Caco-2 (cell line): ENCODE measurements around the gene CTDSP2. TPM values are rescaled to one million over a fixed set of nuclear protein-coding genes. Genes with fewer than 3 reads are reported as not detected.
A peak's percentile ranks its signal among the peaks of the same experiment; 100 is the strongest.

Source experiments
- BruUV-seq: library from RNA; stranded (reverse); fragments of 400-500 nt; replicated peaks from 2 replicates; lab custom pipeline; 2021; lab: Mats Ljungman, UMichigan
- CTCF ChIA-PET: fragments of 300-600 bp; sonication (Branson Sonifier 250); formaldehyde crosslinking; loops from one replicate; lab custom pipeline; 2022; ENCODE audit warnings: antibody characterized with exemption; lab: Charles Lee
- POLR2A ChIA-PET: fragments of 300-600 bp; sonication (Branson Sonifier 250); formaldehyde crosslinking; loops from one replicate; lab custom pipeline; 2022; ENCODE audit warnings: antibody characterized with exemption; lab: Charles Lee
- DNase-seq, 2 experiments: peaks; one replicate each; pipeline versions ENCODE4 v3.0.0 to v3.0.0-alpha.2; 2020 to 2022
- H3K27me3 ChIP-seq: replicated peaks from 2 replicates; pipeline ENCODE4 v1.6.0; 2011; ENCODE audit warnings: low read length; ENCODE audit not compliant: control insufficient read depth, insufficient read depth
- H3K36me3 ChIP-seq: 2 replicates; pipeline ENCODE4 v1.5.1; 2011; ENCODE audit warnings: low read length; ENCODE audit not compliant: control insufficient read depth, insufficient read depth
- H3K4me1 ChIP-seq: fragments of 250-450 bp; sonication (Bioruptor Pico); 2 replicates; pipeline ENCODE4 v1.5.1; 2020; ENCODE audit warnings: mild to moderate bottlenecking
- H3K4me3 ChIP-seq: 2 replicates; pipeline ENCODE4 v1.5.1; 2011; ENCODE audit warnings: low read depth, mild to moderate bottlenecking, control low read depth, low read length
- H3K9me3 ChIP-seq: fragments of 250-450 bp; sonication (Bioruptor Pico); 2 replicates; pipeline ENCODE4 v1.5.1; 2020; ENCODE audit warnings: mild to moderate bottlenecking, moderate library complexity
- H3K27ac Mint-ChIP-seq: one replicate; pipeline ENCODE4 v1.8.0; 2022; ENCODE audit warnings: mixed read lengths; ENCODE audit not compliant: unreplicated experiment
- H3K27me3 Mint-ChIP-seq: one replicate; pipeline ENCODE4 v1.8.0; 2022; ENCODE audit warnings: mixed read lengths; ENCODE audit not compliant: insufficient read depth, unreplicated experiment
- H3K36me3 Mint-ChIP-seq: one replicate; pipeline ENCODE4 v1.8.0; 2022; ENCODE audit warnings: mild to moderate bottlenecking, mixed read lengths; ENCODE audit not compliant: insufficient read depth, unreplicated experiment
- H3K4me1 Mint-ChIP-seq: one replicate; pipeline ENCODE4 v1.8.0; 2022; ENCODE audit warnings: low read depth, mixed read lengths; ENCODE audit not compliant: unreplicated experiment
- H3K4me3 Mint-ChIP-seq: one replicate; pipeline ENCODE4 v1.8.0; 2022; ENCODE audit warnings: mild to moderate bottlenecking, moderate library complexity, mixed read lengths; ENCODE audit not compliant: unreplicated experiment
- H3K9me3 Mint-ChIP-seq: one replicate; pipeline ENCODE4 v1.8.0; 2022; ENCODE audit warnings: mixed read lengths; ENCODE audit not compliant: unreplicated experiment
- intact Hi-C: fragments of 100-400 bp; cut with micrococcal nuclease; formaldehyde crosslinking; loops from one replicate; pipeline ENCODE4 v1.10.0; 2022; ENCODE audit not compliant: unreplicated experiment
- total RNA-seq: library from RNA; stranded (reverse); gene quantifications from 2 replicates; pipeline ENCODE4 v1.2.3, GENCODE V29; 2022
- TF ChIP-seq, protein P1 (sequence below), 2 experiments: fragments of 200-600 bp in 1 of 2; IDR thresholded peaks; 1 replicate in 1 of 2; 2 replicates in 1 of 2; pipeline versions ENCODE4 v1.5.1 to v1.8.0; 2011 to 2022; ENCODE audit warnings: antibody characterized with exemption in 1 of 2, control low read depth in 1 of 2, inconsistent platforms in 1 of 2, low read depth in 1 of 2, low read length in 1 of 2, mild to moderate bottlenecking in 1 of 2, moderate library complexity in 1 of 2; ENCODE audit not compliant: insufficient read depth in 1 of 2, severe bottlenecking in 1 of 2, unreplicated experiment in 1 of 2

The CTDSP2 gene
- total RNA-seq, 1 experiment from 2014 or later, result 117 TPM

GRCh38 chr12:57845478-57846284, 848 bp downstream of the CTDSP2 start:
- DNase-seq, result peak; percentile 82 to 83
- ChIA-PET POLR2A (interaction anchor here (0.9 to 1.6 kb wide), 3 partner anchors 19 to 73 kb away, joined by 3 to 7 read pairs (median 5); partner anchors contain the start of gene EEF1AKMT3), CTCF (interaction anchor here (0.9 to 1.2 kb wide), 3 partner anchors 51 to 95 kb away, joined by 3 to 7 read pairs (median 4); no protein-coding TSS in a partner anchor)
- intact Hi-C loops, result loop anchor here (2.0 kb wide), 1 partner anchor 15 kb away; no protein-coding TSS in a partner anchor
- H3K27me3 ChIP-seq, result no peaks in the 10 kb centered on the region; the same call in 1 of the 2 replicates
- H3K27ac Mint-ChIP-seq, result peak overlapping the region; percentile 88
- H3K9me3 ChIP-seq, result no peaks in the 10 kb centered on the region
- peak overlapping the region; percentile 98 for H3K4me3 ChIP-seq
- H3K4me3 Mint-ChIP-seq, result peak overlapping the region; percentile 76
- H3K27me3 Mint-ChIP-seq, result no peaks in the 10 kb centered on the region
- TF ChIP-seq, protein P1, sequence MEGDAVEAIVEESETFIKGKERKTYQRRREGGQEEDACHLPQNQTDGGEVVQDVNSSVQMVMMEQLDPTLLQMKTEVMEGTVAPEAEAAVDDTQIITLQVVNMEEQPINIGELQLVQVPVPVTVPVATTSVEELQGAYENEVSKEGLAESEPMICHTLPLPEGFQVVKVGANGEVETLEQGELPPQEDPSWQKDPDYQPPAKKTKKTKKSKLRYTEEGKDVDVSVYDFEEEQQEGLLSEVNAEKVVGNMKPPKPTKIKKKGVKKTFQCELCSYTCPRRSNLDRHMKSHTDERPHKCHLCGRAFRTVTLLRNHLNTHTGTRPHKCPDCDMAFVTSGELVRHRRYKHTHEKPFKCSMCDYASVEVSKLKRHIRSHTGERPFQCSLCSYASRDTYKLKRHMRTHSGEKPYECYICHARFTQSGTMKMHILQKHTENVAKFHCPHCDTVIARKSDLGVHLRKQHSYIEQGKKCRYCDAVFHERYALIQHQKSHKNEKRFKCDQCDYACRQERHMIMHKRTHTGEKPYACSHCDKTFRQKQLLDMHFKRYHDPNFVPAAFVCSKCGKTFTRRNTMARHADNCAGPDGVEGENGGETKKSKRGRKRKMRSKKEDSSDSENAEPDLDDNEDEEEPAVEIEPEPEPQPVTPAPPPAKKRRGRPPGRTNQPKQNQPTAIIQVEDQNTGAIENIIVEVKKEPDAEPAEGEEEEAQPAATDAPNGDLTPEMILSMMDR (IDR thresholded peaks at IDR 0.05; ENCODE audit: insufficient read depth in 1 of 2, low read depth in 1 of 2, low read length in 1 of 2, severe bottlenecking in 1 of 2, unreplicated experiment in 1 of 2), result no peak
- no TSS peak for BruUV-seq
- no peaks in the 10 kb centered on the region for H3K9me3 Mint-ChIP-seq
- peaks cover 31% of the 10 kb centered on the region for H3K4me1 Mint-ChIP-seq
- H3K4me1 ChIP-seq, result peaks cover 30% of the 10 kb centered on the region
- H3K36me3 Mint-ChIP-seq, result peaks cover 25% of the 10 kb centered on the region
- no peaks in the 10 kb centered on the region for H3K36me3 ChIP-seq

DNA sequence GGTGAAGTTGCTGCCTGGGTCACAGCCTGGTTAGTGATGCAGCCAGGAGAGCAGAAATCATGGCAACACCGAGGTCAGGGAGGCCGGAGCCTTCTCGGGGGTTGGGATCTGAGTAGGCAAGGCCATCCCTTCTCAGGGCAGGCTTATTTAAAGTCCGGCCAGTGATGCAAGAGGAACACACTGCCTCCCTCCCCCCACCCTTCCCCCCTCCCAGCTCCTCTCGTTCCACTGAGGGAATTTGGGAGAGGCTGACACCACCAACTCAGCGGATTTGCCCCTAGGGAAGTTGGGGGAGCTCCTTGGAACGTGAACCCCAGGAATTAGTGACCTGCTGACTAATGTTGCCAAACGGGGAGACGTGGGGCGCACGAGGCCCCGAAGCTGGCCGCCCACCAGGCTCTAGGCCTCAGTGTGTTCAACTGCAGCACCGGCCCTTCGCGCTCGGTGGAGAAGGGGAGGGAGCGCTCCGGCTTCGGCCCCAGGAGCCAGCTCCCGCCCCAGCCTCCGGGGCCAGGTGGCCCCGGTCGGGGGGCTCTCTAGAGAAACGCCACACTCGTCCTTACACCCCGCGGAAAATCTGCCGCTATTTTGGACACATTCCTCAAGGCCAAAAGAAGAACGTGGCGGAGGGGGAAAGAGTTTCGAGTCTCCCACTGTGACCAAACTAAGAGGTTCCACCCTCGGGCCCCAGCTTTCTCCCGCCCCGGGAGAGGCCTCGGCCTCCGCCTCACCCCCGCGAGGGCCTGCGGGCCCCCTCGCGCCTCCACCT, 1.6 kb downstream of the CTDSP2 start:
- BruUV-seq, result no TSS peak
- no peaks in the 10 kb centered on the region for H3K27me3 Mint-ChIP-seq
- no peaks in the 10 kb centered on the region for H3K9me3 Mint-ChIP-seq
- peak overlapping the region; percentile 75 for H3K27ac Mint-ChIP-seq
- Histone ChIP-seq H3K9me3 (no peaks in the 10 kb centered on the region), H3K4me1 (peaks cover 34% of the 10 kb centered on the region), H3K4me3 (peak overlapping the region; percentile 98), H3K36me3 (no peaks in the 10 kb centered on the region), H3K27me3 (no peaks in the 10 kb centered on the region)
- TF ChIP-seq, protein P1 (IDR thresholded peaks at IDR 0.05; ENCODE audit: insufficient read depth in 1 of 2, low read depth in 1 of 2, low read length in 1 of 2, severe bottlenecking in 1 of 2, unreplicated experiment in 1 of 2), result no peak
- ChIA-PET CTCF (interaction anchor here (0.6 to 1.2 kb wide), 4 partner anchors 20 to 662 kb away, joined by 3 to 10 read pairs (median 4); no protein-coding TSS in a partner anchor), POLR2A (interaction anchor here (0.6 to 1.6 kb wide), 4 partner anchors 9 to 245 kb away, joined by 3 to 10 read pairs (median 4); partner anchors contain the start of gene ATP23)
- H3K36me3 Mint-ChIP-seq, result peaks cover 25% of the 10 kb centered on the region
- peaks cover 32% of the 10 kb centered on the region for H3K4me1 Mint-ChIP-seq
- peak; percentile 56 to 63 for DNase-seq
- peak overlapping the region; percentile 76 for H3K4me3 Mint-ChIP-seq
- intact Hi-C loops, result no loop called here
